HepG2 (cell line): Measurements from ENCODE around the gene MOK. TPM values are rescaled to one million over a fixed set of nuclear protein-coding genes. Genes with fewer than 3 reads are reported as not detected.

Source experiments
- AHDC1 ChIP-seq: sonication (generic); formaldehyde crosslinking; IDR thresholded peaks from 2 replicates; pipeline ENCODE4 v1.5.1; 2020; ENCODE audit warnings: mild to moderate bottlenecking, missing genetic modification reagents, borderline replicate concordance
- ARNT ChIP-seq: fragments of 450-650 bp; IDR thresholded peaks from 2 replicates; pipeline ENCODE4 v1.6.1; 2017
- CAMTA2 ChIP-seq: sonication (generic); formaldehyde crosslinking; IDR thresholded peaks from 2 replicates; pipeline ENCODE4 v1.4.0; 2020; ENCODE audit warnings: mild to moderate bottlenecking, missing genetic modification reagents, borderline replicate concordance
- ETV5 ChIP-seq: IDR thresholded peaks from 2 replicates; pipeline ENCODE4 v1.6.1; 2018; ENCODE audit warnings: missing biosample characterization, missing genetic modification reagents, inconsistent platforms, borderline replicate concordance
- GMEB1 ChIP-seq: sonication (generic); formaldehyde crosslinking; IDR thresholded peaks from 2 replicates; pipeline ENCODE4 v1.5.1; 2020; ENCODE audit warnings: missing genetic modification reagents, mild to moderate bottlenecking, borderline replicate concordance
- HES4 ChIP-seq: sonication (generic); formaldehyde crosslinking; IDR thresholded peaks from 2 replicates; pipeline ENCODE4 v1.9.0; 2021; ENCODE audit warnings: mild to moderate bottlenecking, missing genetic modification reagents, borderline replicate concordance
- HMGA1 ChIP-seq: sonication (generic); formaldehyde crosslinking; conservative IDR thresholded peaks from 2 replicates; pipeline ENCODE4 v1.4.0; 2020; ENCODE audit warnings: missing genetic modification reagents
- IRF2 ChIP-seq: IDR thresholded peaks from 2 replicates; pipeline ENCODE4 v1.6.1; 2018; ENCODE audit warnings: missing genetic modification reagents, missing compliant biosample characterization
- MEF2D ChIP-seq: sonication (generic); formaldehyde crosslinking; IDR thresholded peaks from 2 replicates; pipeline ENCODE4 v1.5.1; 2020; ENCODE audit warnings: mild to moderate bottlenecking, missing genetic modification reagents
- NFIB ChIP-seq: sonication (generic); formaldehyde crosslinking; IDR thresholded peaks from 2 replicates; pipeline ENCODE4 v1.9.0; 2021; ENCODE audit warnings: missing genetic modification reagents, mild to moderate bottlenecking, borderline replicate concordance
- POGZ ChIP-seq: sonication (generic); formaldehyde crosslinking; IDR thresholded peaks from 2 replicates; pipeline ENCODE4 v1.4.0; 2020; ENCODE audit warnings: mild to moderate bottlenecking, missing genetic modification reagents
- SAP130 ChIP-seq: IDR thresholded peaks from 2 replicates; pipeline ENCODE4 v1.6.1; 2016; ENCODE audit warnings: low read depth
- ZBTB2 ChIP-seq: sonication (generic); formaldehyde crosslinking; IDR thresholded peaks from 2 replicates; pipeline ENCODE4 v1.8.0; 2022; ENCODE audit warnings: low read depth, missing genetic modification reagents
- ZBTB20 ChIP-seq: sonication (generic); formaldehyde crosslinking; IDR thresholded peaks from 2 replicates; pipeline ENCODE4 v1.8.1; 2023; ENCODE audit warnings: missing genetic modification reagents, low read depth, mild to moderate bottlenecking, borderline replicate concordance
- ZNF136 ChIP-seq: sonication (generic); formaldehyde crosslinking; IDR thresholded peaks from 2 replicates; pipeline ENCODE4 v1.8.1; 2022; ENCODE audit warnings: low read depth, mild to moderate bottlenecking, moderate library complexity, missing genetic modification reagents
- ZNF235 ChIP-seq: sonication (generic); formaldehyde crosslinking; IDR thresholded peaks from 2 replicates; pipeline ENCODE4 v1.8.1; 2023; ENCODE audit warnings: mild to moderate bottlenecking, missing genetic modification reagents, borderline replicate concordance
- ZNF580 ChIP-seq: IDR thresholded peaks from 2 replicates; pipeline ENCODE4 v1.6.1; 2016; ENCODE audit warnings: low read depth, borderline replicate concordance
- ZSCAN31 ChIP-seq: sonication (generic); formaldehyde crosslinking; IDR thresholded peaks from 2 replicates; pipeline ENCODE4 v1.5.0; 2020; ENCODE audit warnings: low read depth, mild to moderate bottlenecking, missing genetic modification reagents
- ZSCAN9 ChIP-seq: IDR thresholded peaks from 2 replicates; pipeline ENCODE4 v1.6.1; 2016; ENCODE audit warnings: borderline replicate concordance
- polyA plus RNA-seq, 8 experiments: library from polyadenylated mRNA; depleted of rRNA in 3 of 8; stranded (reverse) in 7 of 8; unstranded in 1 of 8; fragments of >200 nt; fragmentation: Illumina TruSeq in 4 of 8; extraction: Trizol in 4 of 8; gene quantifications; 2 replicates each; pipeline versions ENCODE4 v1.2.1 to v1.2.3, GENCODE V29; 2011 to 2016; ENCODE audit warnings: low read depth in 4 of 8, missing spikeins in 1 of 8, mixed read lengths in 1 of 8; ENCODE audit not compliant: insufficient read depth in 1 of 8
- total RNA-seq, 5 experiments: library from RNA; depleted of rRNA; stranded (reverse); fragments of >200 nt; fragmentation: Illumina TruSeq; extraction: Trizol; gene quantifications; 2 replicates each; pipeline ENCODE4 v1.2.3, GENCODE V29; 2016; ENCODE audit warnings: low read depth in 1 of 5

MOK gene
- total and polyA plus RNA-seq, 2 of the 13 experiments (the other 11 are each of a cell fraction or from before 2014, with no cell fraction given): 15.3 to 16.9 TPM

- TF ChIP-seq GMEB1 (CRISPR knock-in tag) (0 out of 2 replicates have a peak, but pooled peaks have one; percentile 28), AHDC1 (peak; percentile 22; the same call in 1 of the 2 replicates), ETV5 (CRISPR knock-in tag) (peak; percentile 74), ZBTB2 (CRISPR knock-in tag) (0 out of 2 replicates have a peak, but pooled peaks have one; percentile 29), POGZ (CRISPR knock-in tag) (peak; percentile 42; the same call in 1 of the 2 replicates), MEF2D (peak; percentile 76; the same call in 1 of the 2 replicates), ZSCAN9 (CRISPR knock-in tag) (peak; percentile 80; the same call in 1 of the 2 replicates), SAP130 (peak; percentile 72), IRF2 (CRISPR knock-in tag) (peak; percentile 77; the same call in 1 of the 2 replicates), HES4 (CRISPR knock-in tag) (no peak), ZNF580 (CRISPR knock-in tag) (peak; percentile 84), ZBTB20 (CRISPR knock-in tag) (peak; percentile 59), ZSCAN31 (CRISPR knock-in tag) (peak; percentile 67), ARNT (no peak), NFIB (CRISPR knock-in tag) (no peak), CAMTA2 (peak; percentile 66; the same call in 1 of the 2 replicates), HMGA1 (CRISPR knock-in tag) (no peak), ZNF235 (peak; percentile 71; the same call in 1 of the 2 replicates), ZNF136 (CRISPR knock-in tag) (0 out of 2 replicates have a peak, but pooled peaks have one; percentile 41)
Measured at GRCh38 chr14:102316743-102317563, 12.0 kb upstream of the MOK start (continued).
